Liver (tissue), 9 donors: ENCODE data around the gene RHOV. TPM values are rescaled to one million over a fixed set of nuclear protein-coding genes. Genes with fewer than 3 reads are reported as not detected.

Experiments
- DNase-seq: peaks from one replicate; pipeline ENCODE4 v3.0.0-alpha.2; 2017; ENCODE audit warnings: low spot score
- H3K27ac ChIP-seq, 2 donors: one replicate each; pipeline ENCODE4 v1.7.0; 2013; ENCODE audit warnings: inconsistent platforms in 2 of 2, low read length in 2 of 2, control low read depth in 1 of 2, low read depth in 1 of 2, mild to moderate bottlenecking in 1 of 2
- H3K27me3 ChIP-seq, 4 donors: one replicate each; pipeline versions ENCODE4 v1.6.1 to v1.7.0; 2013; ENCODE audit warnings: low read length in 3 of 4, inconsistent platforms in 1 of 4, mild to moderate bottlenecking in 1 of 4, moderate library complexity in 1 of 4; ENCODE audit not compliant: control insufficient read depth in 4 of 4, insufficient read depth in 4 of 4
- H3K36me3 ChIP-seq, 4 donors: one replicate each; pipeline versions ENCODE4 v1.6.1 to v1.7.0; 2013; ENCODE audit warnings: low read length in 3 of 4, mild to moderate bottlenecking in 3 of 4, low read depth in 1 of 4, moderate library complexity in 1 of 4; ENCODE audit not compliant: control insufficient read depth in 4 of 4, insufficient read depth in 3 of 4
- H3K4me1 ChIP-seq, 4 donors: one replicate each; pipeline versions ENCODE4 v1.6.1 to v1.7.0; 2013; ENCODE audit warnings: low read length in 3 of 4, mild to moderate bottlenecking in 3 of 4, moderate library complexity in 1 of 4; ENCODE audit not compliant: control insufficient read depth in 4 of 4, insufficient read depth in 4 of 4
- H3K4me3 ChIP-seq, 3 donors: one replicate each; pipeline versions ENCODE4 v1.6.1 to v1.7.0; 2013; ENCODE audit warnings: low read length in 3 of 3, control low read depth in 1 of 3, low read depth in 1 of 3, mild to moderate bottlenecking in 1 of 3
- H3K9ac ChIP-seq, 2 donors: one replicate each; pipeline ENCODE4 v1.7.0; 2013; ENCODE audit warnings: low read length in 2 of 2, mild to moderate bottlenecking in 2 of 2, moderate library complexity in 2 of 2, control low read depth in 1 of 2, low read depth in 1 of 2
- H3K9me3 ChIP-seq, 4 donors: one replicate each; pipeline versions ENCODE4 v1.6.1 to v1.7.0; 2013; ENCODE audit warnings: low read length in 3 of 4; ENCODE audit not compliant: control insufficient read depth in 4 of 4
- ATF3 ChIP-seq: IDR thresholded peaks from 2 replicates; pipeline ENCODE4 v1.6.1; 2016; ENCODE audit warnings: antibody characterized with exemption
- CTCF ChIP-seq: fragments of 150-350 bp; IDR thresholded peaks from 2 replicates; pipeline ENCODE4 v1.5.1; 2017; ENCODE audit warnings: improper control_type of control experiment, low read depth, low read length; ENCODE audit not compliant: missing input control
- EGR1 ChIP-seq, 2 donors: IDR thresholded peaks; 2 replicates each; pipeline ENCODE4 v1.6.1; 2016 to 2018; ENCODE audit warnings: antibody characterized with exemption in 2 of 2, low read depth in 2 of 2
- FOXA1 ChIP-seq: IDR thresholded peaks from 2 replicates; pipeline ENCODE4 v1.6.1; 2016; ENCODE audit warnings: antibody characterized with exemption
- FOXA2 ChIP-seq: IDR thresholded peaks from 2 replicates; pipeline ENCODE4 v1.6.1; 2016; ENCODE audit warnings: antibody characterized with exemption
- GABPA ChIP-seq, 2 donors: IDR thresholded peaks in 1 of 2; conservative IDR thresholded peaks in 1 of 2; 2 replicates each; pipeline ENCODE4 v1.6.1; 2016; ENCODE audit warnings: antibody characterized with exemption in 2 of 2, mild to moderate bottlenecking in 1 of 2, moderate library complexity in 1 of 2
- HNF4A ChIP-seq, 2 donors: conservative IDR thresholded peaks; 2 replicates each; pipeline ENCODE4 v1.6.1; 2016; ENCODE audit warnings: antibody characterized with exemption in 2 of 2, mild to moderate bottlenecking in 2 of 2
- HNF4G ChIP-seq: IDR thresholded peaks from 2 replicates; pipeline ENCODE4 v1.6.1; 2016; ENCODE audit warnings: antibody characterized with exemption
- JUND ChIP-seq, 2 donors: IDR thresholded peaks; 2 replicates each; pipeline ENCODE4 v1.6.1; 2016; ENCODE audit warnings: antibody characterized with exemption in 2 of 2
- MAX ChIP-seq: IDR thresholded peaks from 2 replicates; pipeline ENCODE4 v1.6.1; 2016; ENCODE audit warnings: antibody characterized with exemption
- RAD21 ChIP-seq, 2 donors: IDR thresholded peaks; 2 replicates each; pipeline ENCODE4 v1.6.1; 2016; ENCODE audit warnings: antibody characterized with exemption in 2 of 2, mild to moderate bottlenecking in 2 of 2
- REST ChIP-seq: IDR thresholded peaks from 2 replicates; pipeline ENCODE4 v1.6.1; 2016; ENCODE audit warnings: antibody characterized with exemption, mild to moderate bottlenecking
- RXRA ChIP-seq, 2 donors: IDR thresholded peaks; 2 replicates each; pipeline ENCODE4 v1.6.1; 2017 to 2018; ENCODE audit warnings: antibody characterized with exemption in 2 of 2, mild to moderate bottlenecking in 1 of 2
- SP1 ChIP-seq: IDR thresholded peaks from 2 replicates; pipeline ENCODE4 v1.6.1; 2018; ENCODE audit warnings: antibody characterized with exemption, mild to moderate bottlenecking
- TAF1 ChIP-seq: conservative IDR thresholded peaks from 2 replicates; pipeline ENCODE4 v1.6.1; 2016; ENCODE audit warnings: antibody characterized with exemption, mild to moderate bottlenecking
- YY1 ChIP-seq: IDR thresholded peaks from 2 replicates; pipeline ENCODE4 v1.6.1; 2016; ENCODE audit warnings: antibody characterized with exemption, mild to moderate bottlenecking
- ZBTB33 ChIP-seq: IDR thresholded peaks from 2 replicates; pipeline ENCODE4 v1.6.1; 2016; ENCODE audit warnings: antibody characterized with exemption
- WGBS: extraction: QIAGEN DNeasy Blood & Tissue Kit; methylation state at CpG from one replicate; pipeline ENCODE4 v1.1.7; 2013; 5-methylcytosine and 5-hydroxymethylcytosine counted together
- polyA plus RNA-seq, 2 donors: library from polyadenylated mRNA; stranded (reverse) in 1 of 2; unstranded in 1 of 2; fragments of 200-250 nt in 1 of 2; fragments of >200 nt in 1 of 2; fragmentation: Nextera tagmentation in 1 of 2; extraction: Ambion mirVana in 1 of 2; gene quantifications; one replicate each; pipeline versions ENCODE4 v1.2.1 to v1.2.3, GENCODE V29; 2013 to 2015
- total RNA-seq, 2 donors: library from RNA; depleted of rRNA; stranded (reverse); fragments of >200 nt; gene quantifications; one replicate each; pipeline ENCODE4 v1.2.3, GENCODE V29; 2014
- donor health status: healthy.
- donor health status: healthy.
- donor health status: healthy.
- donor health status: healthy.
- donor health status: healthy.

RHOV gene
- total and polyA plus RNA-seq, 4 donors, result 0.05 TPM; not detected in 3

GRCh38 chr15:40830884-40831283, 43.1 kb downstream of the RHOV start:
- TF ChIP-seq RAD21 (IDR thresholded peaks at IDR 0.05), result no peak
- no peak for TF ChIP-seq HNF4G
- TF ChIP-seq SP1, result no peak
- no peak for TF ChIP-seq CTCF
- no peak for TF ChIP-seq MAX
- no peak for TF ChIP-seq JUND (IDR thresholded peaks at IDR 0.05)
- H3K9ac ChIP-seq, result no peak overlapping the region

GRCh38 chr15:40829115-40829514, 44.9 kb downstream of the RHOV start:
- H3K4me3 ChIP-seq, result no peak overlapping the region
- H3K27me3 ChIP-seq, result no peaks in the 10 kb centered on the region
- H3K9me3 ChIP-seq, result no peaks in the 10 kb centered on the region
- no peaks in the 10 kb centered on the region for H3K36me3 ChIP-seq
- 82% methylated on average over 7 of the region's 7 CpGs for WGBS
- no peaks in the 10 kb centered on the region for H3K4me1 ChIP-seq
- TF ChIP-seq ZBTB33 (no peak), ATF3 (no peak), JUND (IDR thresholded peaks at IDR 0.05) (no peak), FOXA1 (no peak), EGR1 (IDR thresholded peaks at IDR 0.05; ENCODE audit: low read depth in 2 of 2) (no peak), RAD21 (IDR thresholded peaks at IDR 0.05) (no peak), REST (no peak), RXRA (IDR thresholded peaks at IDR 0.05) (no peak), SP1 (no peak), HNF4G (no peak), HNF4A (conservative IDR thresholded peaks at IDR 0.05) (no peak), YY1 (no peak), CTCF (no peak), MAX (no peak), TAF1 (no peak), FOXA2 (no peak), GABPA (IDR thresholded peaks at IDR 0.05 in 1 of 2, conservative IDR thresholded peaks at IDR 0.05 in 1 of 2) (no peak)
- DNase-seq, result no peak
- H3K9ac ChIP-seq, result no peak overlapping the region
- no peak overlapping the region for H3K27ac ChIP-seq

More at GRCh38 chr15:40830884-40831283, 43.1 kb downstream of the RHOV start:
- no peak overlapping the region for H3K4me3 ChIP-seq
- H3K36me3 ChIP-seq, result no peaks in the 10 kb centered on the region
- no peaks in the 10 kb centered on the region for H3K27me3 ChIP-seq
- no peaks in the 10 kb centered on the region for H3K4me1 ChIP-seq
- WGBS, result 85% methylated on average over 2 of the region's 2 CpGs
- no peak for DNase-seq
- H3K9me3 ChIP-seq, result no peaks in the 10 kb centered on the region
- H3K27ac ChIP-seq, result no peak overlapping the region
